ENCODE results near the gene CREB3. TPM values are rescaled to one million over a fixed set of nuclear protein-coding genes. Genes with fewer than 3 reads are reported as not detected.

CREB3 gene
- total RNA-seq, 1 experiment from 2014 or later = 27.3 TPM

DNA sequence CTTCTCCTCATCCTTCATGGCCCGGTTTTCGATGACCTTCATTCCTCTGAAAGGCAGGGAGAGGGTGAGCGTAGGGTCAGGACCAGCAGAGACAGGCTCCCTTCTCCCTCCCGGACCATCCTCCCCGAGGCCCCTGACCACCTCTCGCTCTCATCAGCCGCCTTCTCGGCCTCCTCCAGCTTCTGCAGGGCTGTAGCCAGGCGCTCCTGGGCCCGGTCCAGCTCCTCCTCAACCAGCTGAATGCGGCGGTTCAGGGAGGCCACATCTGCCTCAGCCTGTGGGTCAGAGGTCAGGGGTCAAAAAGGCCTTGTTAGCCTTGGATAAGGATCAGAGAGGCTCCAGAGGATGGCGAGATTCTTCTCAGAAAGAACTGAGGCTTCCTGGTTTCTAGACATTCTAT, 47.0 kb upstream of the CREB3 start:
- WGBS (ENCODE audit: extremely low coverage, insufficient read length, low lambda C conversion rate) = no CpG with 5 or more reads among the region's 13 CpGs

More for the DNA sequence above, 47.0 kb upstream of the CREB3 start:
- no peak overlapping the region for H3K27ac ChIP-seq (ENCODE audit: insufficient read length, low read depth, low read length)
- no peak overlapping the region for H3K23ac ChIP-seq (ENCODE audit: insufficient read length, low read depth, low read length)
- H3K9me3 Mint-ChIP-seq = no peaks in the 10 kb centered on the region; a peak in 1 of 5 replicates
- no peak overlapping the region for H2BK5ac ChIP-seq (ENCODE audit: insufficient read length, low read length)
- H2AK5ac ChIP-seq (ENCODE audit: insufficient read length, low read length) = no peak overlapping the region
- no peaks in the 10 kb centered on the region; the same call in 1 of the 2 replicates for H3K79me2 ChIP-seq (ENCODE audit: insufficient read depth, low read length)
- no peak overlapping the region for H3T11ph ChIP-seq (ENCODE audit: low read length)
- H2BK20ac ChIP-seq (ENCODE audit: low read depth, low read length, poor library complexity, severe bottlenecking) = no peak overlapping the region
- H3K4me1 Mint-ChIP-seq = peaks cover 34 to 36% of the 10 kb centered on the region in 2 experiments
- H3K27ac Mint-ChIP-seq = no peak overlapping the region; a peak in 1 of 7 replicates
- no peak overlapping the region for H2BK15ac ChIP-seq (ENCODE audit: low read depth, low read length)
- H3K4ac ChIP-seq (ENCODE audit: low read depth, low read length) = no peak overlapping the region
- no peak overlapping the region for H3K4me2 ChIP-seq (ENCODE audit: insufficient read depth, insufficient read length, low read length)
- no peaks in the 10 kb centered on the region for H3K9me3 ChIP-seq (ENCODE audit: control insufficient read depth, low read depth, low read length)
- DNase-seq = no peak
- no peak overlapping the region for H2BK12ac ChIP-seq (ENCODE audit: insufficient read length, low read depth, low read length)
- no peak overlapping the region for H2BK120ac ChIP-seq (ENCODE audit: low read depth, low read length, poor library complexity, severe bottlenecking)
- H3K79me1 ChIP-seq (ENCODE audit: insufficient read depth, low read depth, low read length, poor library complexity, severe bottlenecking) = no peaks in the 10 kb centered on the region
- H4K20me1 ChIP-seq (ENCODE audit: control insufficient read depth, insufficient read depth, insufficient read length) = no peaks in the 10 kb centered on the region
- H3K23me2 ChIP-seq (ENCODE audit: insufficient read length, low read depth, low read length, poor library complexity, severe bottlenecking) = peaks cover 6% of the 10 kb centered on the region
- no peak overlapping the region for H3K56ac ChIP-seq (ENCODE audit: insufficient read length, low read depth, low read length)
- no peaks in the 10 kb centered on the region for H3K27me3 Mint-ChIP-seq (ENCODE audit: low read depth)
- H3K18ac ChIP-seq (ENCODE audit: insufficient read length, low read depth, low read length) = no peak overlapping the region
- no peak overlapping the region for H3K9ac ChIP-seq (ENCODE audit: extremely low read depth, insufficient read length, low read length)
- no peak overlapping the region for H3K14ac ChIP-seq (ENCODE audit: insufficient read depth, low read length)
- no peak overlapping the region for H4K91ac ChIP-seq (ENCODE audit: insufficient read length, low read depth, low read length)
- peaks cover 41 to 69% (median 64%) of the 10 kb centered on the region in 3 experiments; a peak in 6 of 7 replicates for H3K36me3 Mint-ChIP-seq (ENCODE audit: insufficient read depth in 1 of 3, low read depth in 3 of 3)
- TF ChIP-seq, protein P1, sequence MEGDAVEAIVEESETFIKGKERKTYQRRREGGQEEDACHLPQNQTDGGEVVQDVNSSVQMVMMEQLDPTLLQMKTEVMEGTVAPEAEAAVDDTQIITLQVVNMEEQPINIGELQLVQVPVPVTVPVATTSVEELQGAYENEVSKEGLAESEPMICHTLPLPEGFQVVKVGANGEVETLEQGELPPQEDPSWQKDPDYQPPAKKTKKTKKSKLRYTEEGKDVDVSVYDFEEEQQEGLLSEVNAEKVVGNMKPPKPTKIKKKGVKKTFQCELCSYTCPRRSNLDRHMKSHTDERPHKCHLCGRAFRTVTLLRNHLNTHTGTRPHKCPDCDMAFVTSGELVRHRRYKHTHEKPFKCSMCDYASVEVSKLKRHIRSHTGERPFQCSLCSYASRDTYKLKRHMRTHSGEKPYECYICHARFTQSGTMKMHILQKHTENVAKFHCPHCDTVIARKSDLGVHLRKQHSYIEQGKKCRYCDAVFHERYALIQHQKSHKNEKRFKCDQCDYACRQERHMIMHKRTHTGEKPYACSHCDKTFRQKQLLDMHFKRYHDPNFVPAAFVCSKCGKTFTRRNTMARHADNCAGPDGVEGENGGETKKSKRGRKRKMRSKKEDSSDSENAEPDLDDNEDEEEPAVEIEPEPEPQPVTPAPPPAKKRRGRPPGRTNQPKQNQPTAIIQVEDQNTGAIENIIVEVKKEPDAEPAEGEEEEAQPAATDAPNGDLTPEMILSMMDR (conservative IDR thresholded peaks at IDR 0.05) = no peak
- no peak overlapping the region for H4K8ac ChIP-seq (replicated peaks; ENCODE audit: insufficient read length, low read depth, low read length)
- no peak overlapping the region for H4K5ac ChIP-seq (ENCODE audit: insufficient read length, low read depth, low read length)
- H3K4me1 ChIP-seq (ENCODE audit: insufficient read depth, low read length) = peaks cover 3% of the 10 kb centered on the region
- no peak overlapping the region for H2AFZ ChIP-seq (ENCODE audit: low read length)
- no peaks in the 10 kb centered on the region for H3K27me3 ChIP-seq (ENCODE audit: insufficient read depth, low read length)
- no peak overlapping the region for H3K4me3 Mint-ChIP-seq

Measured in H9 (cell line).